Neural cell (in vitro differentiated cells): ENCODE measurements around the gene KLHL2. TPM values are rescaled to one million over a fixed set of nuclear protein-coding genes. Genes with fewer than 3 reads are reported as not detected.
"Not testable (repeated sequence)": the region's sequence is repeated elsewhere in the genome, so short reads cannot be mapped to it uniquely, and the experiment has no call there.

Experiments
- H2AFZ ChIP-seq: fragments of 200-600, 300-800 bp; sonication (generic), shearing (Covaris generic); 2 replicates; pipeline ENCODE4 v1.6.0; 2014; ENCODE audit warnings: low read depth, mild to moderate bottlenecking, antibody characterized with exemption, low read length, moderate library complexity
- H3F3A ChIP-seq: fragments of 200-600 bp; shearing (Covaris generic); 2 replicates; pipeline ENCODE4 v1.6.1; 2016; ENCODE audit warnings: mild to moderate bottlenecking, moderate library complexity, mixed read lengths, antibody characterized with exemption, low read length; ENCODE audit not compliant: insufficient read depth, poor library complexity, severe bottlenecking
- H3K27ac ChIP-seq: fragments of 200-600, 300-800 bp; sonication (generic), shearing (Covaris generic); 2 replicates; pipeline ENCODE4 v1.5.1; 2014; ENCODE audit warnings: mild to moderate bottlenecking, low read length, moderate library complexity
- H3K27me3 ChIP-seq: fragments of 300-800, 200-600 bp; sonication (generic), shearing (Covaris generic); 2 replicates; pipeline ENCODE4 v1.6.0; 2014; ENCODE audit warnings: mild to moderate bottlenecking, low read depth, low read length, moderate library complexity; ENCODE audit not compliant: insufficient read depth
- H3K36me3 ChIP-seq: fragments of 300-800, 200-600 bp; sonication (generic), shearing (Covaris generic); 2 replicates; pipeline ENCODE4 v1.5.1; 2014; ENCODE audit warnings: mild to moderate bottlenecking, antibody characterized with exemption, low read length, moderate library complexity; ENCODE audit not compliant: insufficient read depth
- H3K4me2 ChIP-seq: fragments of 300-800, 200-600 bp; sonication (generic), shearing (Covaris generic); 2 replicates; pipeline ENCODE4 v1.6.0; 2014; ENCODE audit warnings: mild to moderate bottlenecking, low read length
- H3K4me3 ChIP-seq: fragments of 300-800, 200-600 bp; sonication (generic), shearing (Covaris generic); 2 replicates; pipeline ENCODE4 v1.5.1; 2014; ENCODE audit warnings: mild to moderate bottlenecking, low read length, moderate library complexity
- H3K79me2 ChIP-seq: fragments of 200-600 bp; shearing (Covaris generic); replicated peaks from 2 replicates; pipeline ENCODE4 v1.6.0; 2014; ENCODE audit warnings: mild to moderate bottlenecking, low read length, moderate library complexity; ENCODE audit not compliant: insufficient read depth
- H3K9ac ChIP-seq: fragments of 300-800, 200-600 bp; sonication (generic), shearing (Covaris generic); 2 replicates; pipeline ENCODE4 v1.6.1; 2016; ENCODE audit warnings: mild to moderate bottlenecking, low read length, mixed read lengths
- H3K9me2 ChIP-seq: fragments of 200-600 bp; shearing (Covaris generic); 2 replicates; pipeline ENCODE4 v1.6.1; 2016; ENCODE audit warnings: mild to moderate bottlenecking, low read length, mixed read lengths; ENCODE audit not compliant: insufficient read depth
- H3K9me3 ChIP-seq: fragments of 200-600, 300-800 bp; sonication (generic), shearing (Covaris generic); 2 replicates; pipeline ENCODE4 v1.6.1; 2016; ENCODE audit warnings: mild to moderate bottlenecking, mixed run types, low read length, moderate library complexity, mixed read lengths
- H4K20me1 ChIP-seq: fragments of 200-600 bp; shearing (Covaris generic); 2 replicates; pipeline ENCODE4 v1.6.1; 2016; ENCODE audit warnings: mild to moderate bottlenecking, mixed run types; ENCODE audit not compliant: insufficient read depth
- EP300 ChIP-seq: fragments of 450-650 bp; conservative IDR thresholded peaks from 2 replicates; pipeline ENCODE4 v1.6.1; 2014; ENCODE audit warnings: antibody characterized with exemption, mild to moderate bottlenecking, moderate library complexity; ENCODE audit not compliant: poor library complexity, severe bottlenecking
- EZH2 ChIP-seq: fragments of 200-600, 300-800 bp; shearing (Covaris generic), sonication (generic); IDR thresholded peaks from 2 replicates; pipeline ENCODE4 v1.6.1; 2014; ENCODE audit warnings: antibody characterized with exemption, low read length, borderline replicate concordance, mild to moderate bottlenecking; ENCODE audit not compliant: insufficient read depth, poor library complexity, severe bottlenecking
- MXI1 ChIP-seq: fragments of 450-650 bp; conservative IDR thresholded peaks from 2 replicates; pipeline ENCODE4 v1.6.1; 2014; ENCODE audit warnings: antibody characterized with exemption, mild to moderate bottlenecking; ENCODE audit not compliant: poor library complexity, severe bottlenecking
- POLR2AphosphoS5 ChIP-seq: IDR thresholded peaks from 2 replicates; pipeline ENCODE4 v1.6.1; 2012
- RAD21 ChIP-seq: fragments of 450-650 bp; conservative IDR thresholded peaks from 2 replicates; pipeline ENCODE4 v1.6.1; 2014; ENCODE audit warnings: antibody characterized with exemption, mild to moderate bottlenecking, moderate library complexity
- SMC3 ChIP-seq: fragments of 450-650 bp; conservative IDR thresholded peaks from 2 replicates; pipeline ENCODE4 v1.6.1; 2014; ENCODE audit warnings: antibody characterized with exemption, mild to moderate bottlenecking, moderate library complexity; ENCODE audit not compliant: poor library complexity
- TAF1 ChIP-seq: IDR thresholded peaks from 2 replicates; pipeline ENCODE4 v1.6.1; 2012; ENCODE audit warnings: low read depth
- polyA plus RNA-seq: library from polyadenylated mRNA; depleted of rRNA; stranded (reverse); fragments of >200 nt; gene quantifications from 2 replicates; pipeline ENCODE4 v1.2.3, GENCODE V29; 2014
- TF ChIP-seq, protein P1 (sequence below): IDR thresholded peaks from 2 replicates; pipeline ENCODE4 v1.6.1; 2012; ENCODE audit warnings: borderline replicate concordance
- TF ChIP-seq, protein P2 (sequence below): fragments of 450-650 bp; IDR thresholded peaks from 2 replicates; pipeline ENCODE4 v1.5.1; 2014; ENCODE audit warnings: antibody characterized with exemption, mild to moderate bottlenecking, moderate library complexity; ENCODE audit not compliant: poor library complexity, severe bottlenecking

Gene KLHL2
- polyA plus RNA-seq, 1 donor from 2014 or later = 42.8 TPM

DNA sequence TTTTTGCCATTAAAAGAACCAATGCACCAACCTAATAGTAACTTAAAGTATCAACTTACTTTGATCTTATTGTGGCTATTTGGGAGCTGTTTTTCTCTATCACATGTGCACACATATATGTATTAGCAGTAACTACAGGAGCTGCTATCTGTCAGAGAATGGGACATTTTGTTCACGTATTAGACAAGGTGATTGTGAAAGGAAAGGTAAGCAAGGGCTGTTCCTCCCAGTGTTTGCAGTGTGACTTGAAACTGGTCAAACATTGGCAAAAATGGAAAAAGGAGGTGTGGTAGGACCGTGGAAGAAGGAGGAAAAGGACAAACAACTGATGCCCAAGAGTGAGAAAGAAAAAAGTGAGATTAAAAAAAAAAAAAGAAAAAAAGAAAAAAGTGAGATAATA lies 43.1 kb upstream of the KLHL2 start:
- Histone ChIP-seq H3K9me2 (no peaks in the 10 kb centered on the region), H3K9me3 (no peaks in the 10 kb centered on the region), H2AFZ (no peak overlapping the region), H4K20me1 (no peaks in the 10 kb centered on the region), H3K4me3 (no peak overlapping the region), H3K27me3 (no peaks in the 10 kb centered on the region), H3K9ac (no peak overlapping the region), H3K36me3 (no peaks in the 10 kb centered on the region), H3F3A (no peaks in the 10 kb centered on the region), H3K79me2 (no peaks in the 10 kb centered on the region), H3K4me2 (no peak overlapping the region), H3K27ac (no peak overlapping the region)
- TF ChIP-seq MXI1 = no peak
- TF ChIP-seq SMC3 = no peak
- no peak for TF ChIP-seq EP300
- TF ChIP-seq, protein P1, sequence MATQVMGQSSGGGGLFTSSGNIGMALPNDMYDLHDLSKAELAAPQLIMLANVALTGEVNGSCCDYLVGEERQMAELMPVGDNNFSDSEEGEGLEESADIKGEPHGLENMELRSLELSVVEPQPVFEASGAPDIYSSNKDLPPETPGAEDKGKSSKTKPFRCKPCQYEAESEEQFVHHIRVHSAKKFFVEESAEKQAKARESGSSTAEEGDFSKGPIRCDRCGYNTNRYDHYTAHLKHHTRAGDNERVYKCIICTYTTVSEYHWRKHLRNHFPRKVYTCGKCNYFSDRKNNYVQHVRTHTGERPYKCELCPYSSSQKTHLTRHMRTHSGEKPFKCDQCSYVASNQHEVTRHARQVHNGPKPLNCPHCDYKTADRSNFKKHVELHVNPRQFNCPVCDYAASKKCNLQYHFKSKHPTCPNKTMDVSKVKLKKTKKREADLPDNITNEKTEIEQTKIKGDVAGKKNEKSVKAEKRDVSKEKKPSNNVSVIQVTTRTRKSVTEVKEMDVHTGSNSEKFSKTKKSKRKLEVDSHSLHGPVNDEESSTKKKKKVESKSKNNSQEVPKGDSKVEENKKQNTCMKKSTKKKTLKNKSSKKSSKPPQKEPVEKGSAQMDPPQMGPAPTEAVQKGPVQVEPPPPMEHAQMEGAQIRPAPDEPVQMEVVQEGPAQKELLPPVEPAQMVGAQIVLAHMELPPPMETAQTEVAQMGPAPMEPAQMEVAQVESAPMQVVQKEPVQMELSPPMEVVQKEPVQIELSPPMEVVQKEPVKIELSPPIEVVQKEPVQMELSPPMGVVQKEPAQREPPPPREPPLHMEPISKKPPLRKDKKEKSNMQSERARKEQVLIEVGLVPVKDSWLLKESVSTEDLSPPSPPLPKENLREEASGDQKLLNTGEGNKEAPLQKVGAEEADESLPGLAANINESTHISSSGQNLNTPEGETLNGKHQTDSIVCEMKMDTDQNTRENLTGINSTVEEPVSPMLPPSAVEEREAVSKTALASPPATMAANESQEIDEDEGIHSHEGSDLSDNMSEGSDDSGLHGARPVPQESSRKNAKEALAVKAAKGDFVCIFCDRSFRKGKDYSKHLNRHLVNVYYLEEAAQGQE = no peak
- TF ChIP-seq RAD21 = no peak
- TF ChIP-seq, protein P2, sequence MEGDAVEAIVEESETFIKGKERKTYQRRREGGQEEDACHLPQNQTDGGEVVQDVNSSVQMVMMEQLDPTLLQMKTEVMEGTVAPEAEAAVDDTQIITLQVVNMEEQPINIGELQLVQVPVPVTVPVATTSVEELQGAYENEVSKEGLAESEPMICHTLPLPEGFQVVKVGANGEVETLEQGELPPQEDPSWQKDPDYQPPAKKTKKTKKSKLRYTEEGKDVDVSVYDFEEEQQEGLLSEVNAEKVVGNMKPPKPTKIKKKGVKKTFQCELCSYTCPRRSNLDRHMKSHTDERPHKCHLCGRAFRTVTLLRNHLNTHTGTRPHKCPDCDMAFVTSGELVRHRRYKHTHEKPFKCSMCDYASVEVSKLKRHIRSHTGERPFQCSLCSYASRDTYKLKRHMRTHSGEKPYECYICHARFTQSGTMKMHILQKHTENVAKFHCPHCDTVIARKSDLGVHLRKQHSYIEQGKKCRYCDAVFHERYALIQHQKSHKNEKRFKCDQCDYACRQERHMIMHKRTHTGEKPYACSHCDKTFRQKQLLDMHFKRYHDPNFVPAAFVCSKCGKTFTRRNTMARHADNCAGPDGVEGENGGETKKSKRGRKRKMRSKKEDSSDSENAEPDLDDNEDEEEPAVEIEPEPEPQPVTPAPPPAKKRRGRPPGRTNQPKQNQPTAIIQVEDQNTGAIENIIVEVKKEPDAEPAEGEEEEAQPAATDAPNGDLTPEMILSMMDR = no peak
- TF ChIP-seq TAF1 = no peak
- no peak for TF ChIP-seq POLR2AphosphoS5
- TF ChIP-seq EZH2 = no peak

DNA sequence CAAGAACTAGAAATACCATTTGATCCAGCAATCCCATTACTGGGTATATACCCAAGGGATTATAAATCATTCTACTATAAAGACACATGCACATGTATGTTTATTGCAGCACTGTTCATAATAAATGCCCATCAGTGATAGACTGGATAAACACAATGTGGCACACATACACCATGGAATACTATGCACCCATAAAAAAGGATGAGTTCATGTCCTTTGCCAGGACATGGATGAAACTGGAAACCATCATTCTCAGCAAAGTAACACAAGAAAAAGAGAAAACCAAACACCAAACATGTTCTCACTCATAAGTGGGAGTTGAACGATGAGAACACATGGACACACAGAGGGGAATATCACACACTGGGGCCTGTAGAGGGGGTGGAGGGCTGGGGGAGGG lies 40.5 kb upstream of the KLHL2 start:
- H3K27ac ChIP-seq, H4K20me1 ChIP-seq, H3K9me3 ChIP-seq, H3K4me3 ChIP-seq, H3K79me2 ChIP-seq, H3K4me2 ChIP-seq, H3K27me3 ChIP-seq, H2AFZ ChIP-seq, H3K9ac ChIP-seq, H3K9me2 ChIP-seq, H3K36me3 ChIP-seq, H3F3A ChIP-seq: not testable (repeated sequence)

DNA sequence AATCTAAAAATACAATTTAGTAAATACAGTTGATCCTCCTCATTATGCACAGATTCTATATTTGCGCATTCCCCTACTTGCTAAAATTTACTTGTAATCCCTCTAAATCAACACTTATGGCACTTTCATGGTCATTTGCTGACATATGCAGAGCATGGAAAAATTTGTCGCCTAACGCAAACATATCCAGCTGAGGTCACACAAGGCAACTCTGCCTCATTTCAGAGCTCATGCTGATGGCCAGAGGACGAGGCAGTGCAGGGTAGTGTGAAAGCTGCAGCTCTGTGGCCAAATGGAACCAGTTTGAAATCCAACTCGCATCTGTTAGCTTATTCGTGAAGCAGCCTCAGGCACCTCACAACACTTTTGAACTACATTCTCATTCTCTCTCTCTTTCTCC lies 39.7 kb upstream of the KLHL2 start:
- Histone ChIP-seq H3K9me2 (no peaks in the 10 kb centered on the region), H3K36me3 (no peaks in the 10 kb centered on the region), H2AFZ (no peak overlapping the region), H4K20me1 (no peaks in the 10 kb centered on the region), H3K4me3 (no peak overlapping the region), H3K4me2 (no peak overlapping the region), H3F3A (no peaks in the 10 kb centered on the region), H3K27ac (no peak overlapping the region), H3K27me3 (no peaks in the 10 kb centered on the region), H3K9ac (no peak overlapping the region), H3K9me3 (no peaks in the 10 kb centered on the region), H3K79me2 (no peaks in the 10 kb centered on the region)
- TF ChIP-seq, protein P2 = no peak
- TF ChIP-seq EP300 (no peak), RAD21 (no peak), SMC3 (no peak), EZH2 (no peak), MXI1 (no peak), TAF1 (no peak), POLR2AphosphoS5 (no peak)
- TF ChIP-seq, protein P1 = no peak
